Thoracic aorta (tissue), 2 donors: ENCODE data around the gene RGS12. TPM values are rescaled to one million over a fixed set of nuclear protein-coding genes. Genes with fewer than 3 reads are reported as not detected.

Experiments
- ATAC-seq: fragments of 150-250 bp; one replicate; pipeline ENCODE4 v1.8.0; 2017; ENCODE audit warnings: low read depth; ENCODE audit not compliant: insufficient number of reproducible peaks, low FRiP score
- DNase-seq: peaks from one replicate; pipeline ENCODE4 v3.0.0-alpha.2; 2020; ENCODE audit warnings: low spot score
- H3K27ac ChIP-seq, 2 donors: fragments of 200-600 bp; sonication (generic); 1 replicate in 1 of 2; 2 replicates in 1 of 2; pipeline ENCODE4 v1.5.1; 2016; ENCODE audit warnings: mild to moderate bottlenecking in 2 of 2, moderate library complexity in 2 of 2
- H3K27me3 ChIP-seq: fragments of 200-600 bp; sonication (generic); replicated peaks from 2 replicates; pipeline ENCODE4 v1.6.0; 2016; ENCODE audit warnings: mild to moderate bottlenecking; ENCODE audit not compliant: insufficient read depth
- H3K36me3 ChIP-seq: fragments of 200-600 bp; sonication (generic); one replicate; pipeline ENCODE4 v1.5.1; 2016
- H3K4me1 ChIP-seq, 2 donors: fragments of 200-600 bp; sonication (generic); 1 replicate in 1 of 2; 2 replicates in 1 of 2; pipeline versions ENCODE4 v1.5.1 to v1.6.0; 2016; ENCODE audit warnings: low read depth in 2 of 2, mild to moderate bottlenecking in 1 of 2; ENCODE audit not compliant: control insufficient read depth in 1 of 2
- H3K4me3 ChIP-seq: fragments of 200-600 bp; sonication (generic); 2 replicates; pipeline ENCODE4 v1.5.1; 2016; ENCODE audit warnings: mild to moderate bottlenecking
- H3K9me3 ChIP-seq: fragments of 200-600 bp; sonication (generic); 2 replicates; pipeline ENCODE4 v1.5.1; 2016
- CTCF ChIP-seq: fragments of 200-600 bp; sonication (generic); IDR thresholded peaks from one replicate; pipeline ENCODE4 v1.5.1; 2019; ENCODE audit warnings: antibody characterized with exemption
- total RNA-seq, 2 donors: library from RNA; depleted of rRNA; stranded (reverse); fragments of >200 nt; gene quantifications; one replicate each; pipeline versions ENCODE4 v1.1.0 to v1.2.3, GENCODE V29; 2016

Gene RGS12
- total RNA-seq, 2 donors from 2014 or later, result 13.5 to 43.6 TPM

GRCh38 chr4:3307486-3307885 lies 14.7 kb downstream of the RGS12 start:
- Histone ChIP-seq H3K27me3 (no peaks in the 10 kb centered on the region), H3K27ac (no peak overlapping the region), H3K36me3 (no peaks in the 10 kb centered on the region), H3K9me3 (no peaks in the 10 kb centered on the region), H3K4me1 (peaks cover 0 to 15% of the 10 kb centered on the region in 2 donors), H3K4me3 (no peak overlapping the region)
- no peak for TF ChIP-seq CTCF
- DNase-seq (no peak), ATAC-seq (no peak)

GRCh38 chr4:3307891-3308575 lies 15.2 kb downstream of the RGS12 start:
- no peaks in the 10 kb centered on the region for H3K36me3 ChIP-seq
- no peak overlapping the region for H3K27ac ChIP-seq
- H3K27me3 ChIP-seq, result no peaks in the 10 kb centered on the region
- no peak for TF ChIP-seq CTCF
- H3K4me3 ChIP-seq, result no peak overlapping the region
- no peaks in the 10 kb centered on the region for H3K9me3 ChIP-seq
- ATAC-seq (no peak), DNase-seq (no peak)
- peaks cover 0 to 15% of the 10 kb centered on the region in 2 donors for H3K4me1 ChIP-seq

DNA sequence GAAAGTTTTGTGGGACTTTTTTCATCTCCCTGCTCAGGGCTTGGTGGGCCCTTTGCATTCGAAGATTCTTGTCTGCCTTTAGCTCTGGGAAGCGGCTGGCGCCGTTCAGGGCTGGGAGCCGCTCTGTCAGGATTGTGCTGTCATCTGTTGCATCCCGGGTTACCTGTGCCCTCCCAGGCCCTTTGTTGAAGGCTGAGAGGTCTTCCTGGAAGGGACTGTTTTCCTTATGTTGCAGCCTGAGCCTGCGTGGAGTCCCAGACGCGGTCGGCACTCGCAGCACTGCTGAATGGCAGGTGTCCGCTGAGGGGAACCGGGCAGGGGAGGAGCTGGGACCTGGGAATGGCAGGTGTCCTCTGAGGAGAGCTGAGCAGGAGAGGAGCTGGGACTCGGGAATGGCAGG lies 15.9 kb downstream of the RGS12 start:
- ATAC-seq, result no peak
- TF ChIP-seq CTCF, result no peak
- no peak overlapping the region for H3K27ac ChIP-seq
- no peaks in the 10 kb centered on the region for H3K27me3 ChIP-seq
- no peak for DNase-seq
- no peaks in the 10 kb centered on the region for H3K36me3 ChIP-seq
- peaks cover 0 to 15% of the 10 kb centered on the region in 2 donors for H3K4me1 ChIP-seq
- no peaks in the 10 kb centered on the region for H3K9me3 ChIP-seq
- H3K4me3 ChIP-seq, result no peak overlapping the region

GRCh38 chr4:3310301-3311094 lies 17.7 kb downstream of the RGS12 start:
- Histone ChIP-seq H3K27ac (no peak overlapping the region), H3K4me1 (peaks cover 0 to 3% of the 10 kb centered on the region in 2 donors), H3K9me3 (no peaks in the 10 kb centered on the region), H3K36me3 (no peaks in the 10 kb centered on the region), H3K27me3 (no peaks in the 10 kb centered on the region), H3K4me3 (no peak overlapping the region)
- no peak for TF ChIP-seq CTCF
- ATAC-seq, result no peak
- DNase-seq, result no peak

- H3K9me3 ChIP-seq, result no peaks in the 10 kb centered on the region
- no peaks in the 10 kb centered on the region for H3K27me3 ChIP-seq
- DNase-seq (no peak), ATAC-seq (no peak)
- TF ChIP-seq CTCF, result no peak
- no peaks in the 10 kb centered on the region for H3K4me1 ChIP-seq
- H3K27ac ChIP-seq, result no peak overlapping the region
- H3K4me3 ChIP-seq, result no peak overlapping the region
- no peaks in the 10 kb centered on the region for H3K36me3 ChIP-seq
Measured at GRCh38 chr4:3311095-3311372, 18.2 kb downstream of the RGS12 start.
